B cell (primary cell): ENCODE results near the gene SH3GLB2.

Source experiments
- EZH2 ChIP-seq: IDR thresholded peaks from 2 replicates; pipeline ENCODE4 v1.6.1; 2012; ENCODE audit warnings: borderline replicate concordance, low read depth, mild to moderate bottlenecking, moderate library complexity, low read length; ENCODE audit not compliant: insufficient read depth, poor library complexity, severe bottlenecking
- TF ChIP-seq, protein P1 (sequence below): fragments of 200-600 bp; IDR thresholded peaks from one replicate; pipeline ENCODE4 v1.8.0; 2022; ENCODE audit warnings: antibody characterized with exemption, mild to moderate bottlenecking

DNA sequence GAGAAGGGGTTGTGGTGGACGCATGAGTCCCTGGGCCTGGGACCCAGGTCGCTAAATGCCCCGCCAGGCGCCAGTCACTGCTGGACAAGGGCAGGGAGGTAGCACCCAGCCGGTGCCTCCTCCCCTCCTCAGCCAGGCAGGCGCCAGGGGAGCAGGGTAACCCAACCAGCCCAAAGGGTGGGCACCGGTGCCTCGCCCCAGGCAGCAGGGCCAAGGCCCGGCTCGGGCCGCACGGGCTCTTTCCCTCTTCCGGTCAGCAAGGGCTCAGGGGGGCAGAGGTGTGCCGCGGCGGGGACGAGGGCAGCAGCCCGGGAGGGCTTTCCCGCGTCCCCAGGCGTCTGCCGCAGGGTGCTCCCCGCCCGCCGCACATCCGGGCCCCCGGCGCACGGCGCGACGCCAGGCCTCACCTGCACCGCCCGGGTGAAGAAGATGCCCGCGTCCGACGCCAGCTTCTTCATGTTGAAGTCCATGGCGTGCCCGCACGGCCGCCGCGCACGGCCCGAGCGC is 393 bp downstream of the SH3GLB2 start:
- TF ChIP-seq, protein P1, sequence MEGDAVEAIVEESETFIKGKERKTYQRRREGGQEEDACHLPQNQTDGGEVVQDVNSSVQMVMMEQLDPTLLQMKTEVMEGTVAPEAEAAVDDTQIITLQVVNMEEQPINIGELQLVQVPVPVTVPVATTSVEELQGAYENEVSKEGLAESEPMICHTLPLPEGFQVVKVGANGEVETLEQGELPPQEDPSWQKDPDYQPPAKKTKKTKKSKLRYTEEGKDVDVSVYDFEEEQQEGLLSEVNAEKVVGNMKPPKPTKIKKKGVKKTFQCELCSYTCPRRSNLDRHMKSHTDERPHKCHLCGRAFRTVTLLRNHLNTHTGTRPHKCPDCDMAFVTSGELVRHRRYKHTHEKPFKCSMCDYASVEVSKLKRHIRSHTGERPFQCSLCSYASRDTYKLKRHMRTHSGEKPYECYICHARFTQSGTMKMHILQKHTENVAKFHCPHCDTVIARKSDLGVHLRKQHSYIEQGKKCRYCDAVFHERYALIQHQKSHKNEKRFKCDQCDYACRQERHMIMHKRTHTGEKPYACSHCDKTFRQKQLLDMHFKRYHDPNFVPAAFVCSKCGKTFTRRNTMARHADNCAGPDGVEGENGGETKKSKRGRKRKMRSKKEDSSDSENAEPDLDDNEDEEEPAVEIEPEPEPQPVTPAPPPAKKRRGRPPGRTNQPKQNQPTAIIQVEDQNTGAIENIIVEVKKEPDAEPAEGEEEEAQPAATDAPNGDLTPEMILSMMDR, result no peak
- TF ChIP-seq EZH2, result no peak
